Activated CD8-positive, alpha-beta memory T cell treated with anti-CD3 and anti-CD28 coated beads for 36 hours (primary cell): ENCODE results near the gene BCAR1. TPM values are rescaled to one million over a fixed set of nuclear protein-coding genes. Genes with fewer than 3 reads are reported as not detected.
"Not testable (repeated sequence)": the region's sequence is repeated elsewhere in the genome, so short reads cannot be mapped to it uniquely, and the experiment has no call there.

Experiments used
- CTCF ChIA-PET: fragments of 350-600 bp; sonication (Branson Sonifier 250); formaldehyde crosslinking; loops from one replicate; lab custom pipeline; 2021; ENCODE audit warnings: antibody characterized with exemption; lab: Charles Lee
- POLR2A ChIA-PET: fragments of 350-600 bp; sonication (Branson Sonifier 250); formaldehyde crosslinking; loops from one replicate; lab custom pipeline; 2021; ENCODE audit warnings: antibody characterized with exemption; lab: Charles Lee
- total RNA-seq, 2 experiments: library from RNA; stranded (reverse); gene quantifications; one replicate each; pipeline ENCODE4 v1.2.3, GENCODE V29; 2021

BCAR1 gene
- total RNA-seq, 2 experiments from 2014 or later, result 0.84 to 2.7 TPM

DNA sequence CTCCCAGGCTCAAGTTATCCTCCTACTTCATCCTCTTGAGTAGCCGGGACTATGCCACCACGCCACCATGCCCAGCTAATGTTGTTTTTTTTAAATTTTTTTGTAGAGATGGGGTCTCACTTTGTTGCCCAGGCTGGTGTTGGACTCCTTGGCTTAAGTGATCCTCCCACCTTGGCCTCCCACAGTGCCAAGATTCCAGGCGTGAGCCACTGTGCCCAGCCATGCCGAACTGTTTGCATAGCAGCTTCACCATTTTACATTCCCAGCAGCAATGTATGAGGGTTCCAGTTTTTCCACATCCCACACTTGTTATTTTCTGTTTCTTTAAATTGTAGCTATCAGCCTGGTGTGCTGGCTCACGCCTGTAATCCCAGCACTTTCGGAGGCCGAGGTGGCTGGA is 34.8 kb downstream of the BCAR1 start:
- ChIA-PET POLR2A (no interaction called here), CTCF (interaction anchor here (1.0 to 3.5 kb wide), 2 partner anchors 17 to 286 kb away, joined by 3 to 16 read pairs; no protein-coding TSS in a partner anchor)

DNA sequence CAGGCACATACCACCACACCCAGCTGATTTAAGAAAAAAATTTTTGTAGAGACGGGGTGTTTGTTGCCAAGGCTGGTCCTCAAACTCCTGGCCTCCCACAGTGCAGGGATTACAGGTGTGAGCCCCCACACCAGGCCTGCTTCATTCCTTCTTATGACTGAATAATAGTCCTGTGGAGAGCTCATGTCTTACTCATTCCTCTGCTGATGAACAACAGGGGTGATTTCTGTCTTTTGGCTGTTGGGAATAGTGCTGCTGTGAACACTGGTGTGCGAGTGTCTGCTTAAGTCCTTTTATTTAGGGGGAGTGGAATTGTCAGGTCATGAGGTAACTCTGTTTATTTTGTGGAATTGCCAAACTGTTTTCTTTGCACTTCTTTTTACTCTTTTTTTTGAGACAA is 35.3 kb downstream of the BCAR1 start:
- CTCF ChIA-PET, result interaction anchor here (1.0 to 3.5 kb wide), 2 partner anchors 18 to 286 kb away, joined by 3 to 16 read pairs; no protein-coding TSS in a partner anchor
- POLR2A ChIA-PET, result no interaction called here

DNA sequence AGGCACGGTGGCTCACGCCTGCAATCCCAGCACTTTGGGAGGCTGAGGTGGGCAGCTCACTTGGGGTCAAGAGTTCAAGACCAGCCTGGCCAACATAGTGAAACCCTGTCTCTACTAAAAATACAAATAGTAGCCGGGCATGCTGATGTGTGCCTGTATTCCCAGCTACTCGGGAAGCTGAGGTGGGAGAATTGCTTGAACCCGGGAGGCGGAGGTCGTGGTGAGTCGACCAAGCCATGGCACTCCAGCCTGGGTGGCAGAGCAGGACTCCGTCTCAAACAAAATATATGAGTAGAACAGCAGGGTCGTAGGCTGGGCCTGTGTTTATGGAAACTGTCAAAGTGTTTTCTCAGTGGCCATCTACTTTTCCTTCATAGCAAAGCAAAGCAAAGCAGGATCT is 40.1 kb downstream of the BCAR1 start:
- CTCF ChIA-PET, POLR2A ChIA-PET: not testable (repeated sequence)

DNA sequence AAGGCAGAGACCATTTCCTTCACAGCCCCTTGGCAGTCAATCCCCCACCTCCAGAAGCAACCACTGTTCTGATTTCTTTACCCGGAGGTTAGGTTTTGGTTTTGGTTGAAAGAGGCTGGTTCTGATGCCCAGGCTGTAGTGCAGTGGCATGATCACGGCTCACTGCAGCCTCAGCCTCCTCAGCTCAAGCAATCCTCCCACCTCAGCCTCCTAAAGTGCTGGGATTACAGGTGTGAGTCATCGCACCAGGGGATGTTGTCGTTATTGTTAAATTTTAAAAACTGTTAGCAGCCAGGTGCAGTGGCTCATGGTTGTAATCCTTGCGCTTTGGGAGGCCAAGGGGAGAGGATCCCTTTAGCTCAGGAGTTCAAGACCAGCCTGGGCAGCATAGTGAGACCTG is 41.5 kb downstream of the BCAR1 start:
- ChIA-PET POLR2A (no interaction called here), CTCF (no interaction called here)

DNA sequence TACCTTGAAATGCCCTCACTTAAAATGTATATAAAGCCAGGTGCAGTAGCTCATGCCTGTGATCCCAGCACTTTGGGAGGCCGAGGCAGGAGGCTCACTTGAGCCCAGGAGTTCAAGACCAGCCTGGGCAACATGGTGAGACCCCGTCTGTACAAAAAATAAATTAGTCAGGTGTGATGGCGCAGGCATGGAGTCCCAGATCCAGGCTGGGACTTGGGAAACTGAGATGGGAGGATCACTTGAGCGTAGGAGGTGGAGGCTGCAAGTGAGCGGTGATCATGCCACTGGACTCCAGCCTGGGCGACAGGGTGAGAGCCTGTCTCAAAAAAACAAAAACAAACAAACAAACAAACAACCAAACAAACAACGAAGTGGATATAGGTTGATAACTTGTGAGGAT is 41.9 kb downstream of the BCAR1 start:
- POLR2A ChIA-PET, CTCF ChIA-PET: not testable (repeated sequence)

DNA sequence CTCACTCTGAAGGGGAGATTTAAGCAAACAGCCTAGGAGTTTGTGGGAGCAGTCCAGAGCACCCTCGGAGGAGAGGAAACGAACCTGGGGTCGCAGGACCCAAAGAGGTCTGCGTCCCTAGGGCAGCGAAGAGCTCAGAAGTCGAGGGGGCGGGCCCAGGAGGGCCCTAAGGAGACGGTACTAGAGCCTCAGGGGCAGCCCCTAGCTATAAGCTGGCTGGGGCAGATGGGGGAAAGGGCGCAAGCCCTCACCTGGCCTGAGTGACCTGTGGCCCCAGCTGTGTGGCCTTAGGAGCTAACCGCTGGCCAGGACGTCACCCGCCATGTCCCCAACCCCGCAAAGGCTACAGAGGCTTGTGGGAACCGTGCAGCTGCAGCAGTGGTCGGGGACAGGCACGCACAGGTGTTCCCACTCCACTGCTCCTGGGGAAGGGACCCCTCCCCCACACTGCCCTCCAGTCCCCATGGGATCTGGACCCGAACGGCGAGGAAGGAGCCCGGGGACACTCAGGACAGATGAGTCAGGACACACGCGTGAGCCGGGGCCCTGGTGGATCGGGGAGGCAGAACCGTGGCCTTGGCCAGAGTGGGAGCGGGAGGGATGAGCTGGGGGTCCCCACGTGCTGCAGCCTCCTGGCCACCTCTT is 42.4 kb downstream of the BCAR1 start:
- CTCF ChIA-PET, result no interaction called here
- POLR2A ChIA-PET, result no interaction called here

DNA sequence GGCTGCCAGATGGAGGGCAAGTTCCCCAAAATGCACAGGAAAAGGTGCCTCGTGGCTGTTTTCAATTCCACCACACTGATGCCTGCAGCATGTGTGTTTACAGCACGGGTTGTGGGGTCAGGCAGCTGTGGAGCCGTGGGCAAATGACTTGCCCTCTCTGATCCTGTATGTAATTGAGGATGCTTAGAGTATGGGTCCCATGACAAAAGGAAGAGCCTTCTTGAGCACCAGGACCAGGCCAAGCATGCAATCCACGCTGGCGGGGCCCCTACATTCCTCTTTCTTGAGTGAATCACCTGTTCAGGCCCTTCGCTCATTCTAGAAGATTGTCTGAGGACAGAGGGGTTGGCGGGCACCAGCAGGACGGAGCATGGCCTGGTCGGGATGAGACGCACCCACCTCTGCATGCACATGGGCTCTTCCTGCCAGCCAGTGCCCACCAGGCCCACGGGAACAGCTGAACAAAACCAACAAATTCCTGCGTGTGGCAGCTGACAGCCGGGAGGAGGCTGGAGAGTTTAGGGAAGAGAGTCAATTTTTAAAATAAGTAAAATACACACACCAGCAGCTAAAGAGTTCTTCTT is 43.1 kb downstream of the BCAR1 start:
- ChIA-PET POLR2A (no interaction called here), CTCF (no interaction called here)

DNA sequence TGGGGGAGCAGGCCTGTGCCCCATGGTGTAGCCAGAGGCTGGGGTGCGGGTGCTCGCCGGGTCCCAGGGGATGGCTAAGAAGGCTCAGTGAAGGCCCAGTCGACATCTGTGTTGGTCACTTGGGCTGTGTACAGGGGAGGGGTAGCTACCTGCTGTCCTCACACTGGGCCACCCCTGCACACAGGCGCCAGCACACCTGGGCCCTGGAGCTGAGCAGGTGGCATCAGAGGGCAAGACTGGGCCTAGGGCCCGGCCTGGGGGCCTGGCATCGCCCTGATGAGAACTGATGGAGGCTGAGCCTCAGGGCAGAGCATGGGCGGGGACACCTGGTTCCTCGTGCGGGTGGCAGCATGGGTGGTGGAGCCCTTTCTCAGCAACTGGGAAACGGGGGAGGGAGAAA is 43.6 kb downstream of the BCAR1 start:
- POLR2A ChIA-PET, result no interaction called here
- CTCF ChIA-PET, result no interaction called here

DNA sequence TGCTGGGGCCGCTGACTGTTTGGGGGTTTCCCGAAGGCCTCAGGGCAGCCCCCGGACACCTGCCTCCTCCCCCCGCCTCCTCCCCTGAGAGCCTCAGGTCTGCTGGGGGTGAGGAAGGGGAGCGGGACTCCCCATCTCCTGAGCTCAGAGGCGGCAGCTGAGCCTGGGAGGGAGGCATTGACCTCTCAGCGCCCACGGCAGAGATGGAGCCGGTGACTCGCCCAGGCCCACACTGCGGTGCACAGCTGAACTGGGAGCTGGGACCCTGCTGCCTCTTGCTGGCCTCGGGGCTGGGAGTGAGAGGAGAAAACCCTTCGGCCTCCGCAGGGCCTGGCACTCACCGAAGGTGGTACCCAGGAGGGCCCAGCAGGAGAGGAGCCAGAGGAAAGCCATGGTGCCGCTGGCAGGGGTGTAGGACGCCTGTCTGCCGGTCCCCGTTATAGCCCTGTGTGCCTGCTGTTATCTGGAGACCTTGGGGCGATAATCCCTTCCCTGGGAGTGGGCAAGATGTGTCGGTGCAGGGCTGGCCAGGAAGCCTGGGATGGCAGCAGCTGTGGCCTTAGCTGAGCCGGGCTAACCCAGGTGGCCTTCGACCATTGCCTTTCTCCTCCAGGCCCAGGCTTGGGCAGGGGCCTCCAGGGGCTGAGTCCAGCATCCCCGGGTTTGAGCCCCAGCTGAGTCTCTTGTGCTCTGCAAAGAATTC is 44.5 kb downstream of the BCAR1 start, which contains the start of gene CTRB2:
CTRB2 (minus strand) TSS at position 413 of the 703 bp plus-strand sequence; CDS start at position 393, 20 bp downstream.
- POLR2A ChIA-PET, result no interaction called here
- CTCF ChIA-PET, result interaction anchor here (0.7 to 1.1 kb wide), 2 partner anchors 27 to 179 kb away, joined by 4 read pairs; no protein-coding TSS in a partner anchor

DNA sequence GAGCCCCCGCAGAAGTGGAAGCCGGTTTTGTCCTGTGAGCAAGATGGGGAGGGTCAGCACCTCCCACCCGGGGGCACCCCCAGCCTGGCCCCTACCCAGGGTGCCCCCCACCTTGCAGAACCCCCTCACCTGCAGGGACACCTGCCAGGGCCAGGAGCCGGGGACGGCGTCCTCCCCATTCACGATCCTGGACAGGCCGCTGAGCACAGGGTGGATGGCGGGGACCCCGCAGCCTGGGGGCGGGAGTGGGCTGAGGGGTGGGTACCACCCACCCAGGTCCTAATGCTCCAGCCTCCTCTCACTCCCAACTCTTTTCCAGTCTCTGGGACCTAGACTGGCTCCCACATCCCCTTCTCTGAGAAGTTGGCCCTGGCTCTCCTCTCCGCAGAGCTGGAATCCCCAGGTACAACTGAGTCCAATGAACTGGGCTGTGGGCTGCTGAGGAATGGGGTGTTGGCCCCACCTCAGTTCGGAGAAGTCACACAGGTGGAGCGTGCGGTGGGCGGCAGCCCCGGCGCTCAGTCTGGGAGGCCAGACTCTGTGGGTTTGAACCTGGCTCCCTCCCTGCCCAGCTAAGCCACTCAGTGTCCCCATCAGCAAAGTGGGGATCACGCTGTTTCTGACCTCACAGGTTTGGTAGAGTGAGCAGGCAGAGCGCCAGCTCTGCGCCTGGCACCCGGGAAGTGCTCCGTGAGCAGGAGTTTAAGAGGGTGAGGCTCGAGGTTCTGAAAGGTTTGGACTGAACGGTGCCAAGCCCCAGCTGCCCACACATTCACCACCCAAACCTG is 45.3 kb downstream of the BCAR1 start:
- POLR2A ChIA-PET, result not testable (repeated sequence)
- CTCF ChIA-PET, result interaction anchor here (0.7 to 1.1 kb wide), 2 partner anchors 28 to 180 kb away, joined by 4 read pairs; no protein-coding TSS in a partner anchor

DNA sequence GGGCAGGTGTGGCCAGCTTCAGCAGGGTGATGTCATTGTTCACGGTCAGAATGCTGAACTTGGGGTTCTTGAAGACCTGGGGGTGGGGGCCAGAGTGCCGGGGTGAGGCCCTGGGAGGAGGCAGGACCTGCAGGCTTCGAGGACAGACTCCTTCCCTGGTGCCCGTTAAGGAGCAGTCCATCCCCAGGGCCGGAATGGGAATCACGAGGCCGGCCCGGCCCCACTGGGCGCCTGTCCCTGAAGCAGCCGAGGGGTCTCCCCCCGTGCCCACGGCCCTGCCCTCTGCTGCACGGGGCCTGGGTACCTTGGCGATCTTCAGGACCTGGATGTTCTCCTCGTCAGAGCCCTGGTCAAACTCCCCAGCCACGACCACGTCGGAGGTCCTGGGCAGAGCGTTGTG is 46.0 kb downstream of the BCAR1 start:
- CTCF ChIA-PET, result not testable (repeated sequence)

DNA sequence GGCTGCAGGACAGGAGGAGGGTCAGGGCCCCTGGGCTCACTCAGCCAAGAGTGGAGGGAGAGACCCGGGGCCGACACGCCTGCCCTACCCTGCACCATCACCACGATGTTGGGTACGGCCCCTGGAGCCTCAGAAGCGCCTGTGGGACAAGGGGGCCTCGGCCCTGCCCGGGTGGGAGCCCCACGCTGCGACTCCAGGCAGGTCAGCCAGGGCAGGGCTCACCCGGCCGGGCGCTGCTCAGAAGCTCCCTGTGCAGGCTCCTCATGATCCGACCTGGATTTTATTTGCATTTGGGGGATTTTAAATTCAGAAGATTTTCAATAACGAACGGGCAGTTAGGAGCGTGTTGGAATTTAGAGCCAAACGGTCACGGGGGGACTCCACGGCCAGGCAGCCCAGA is 46.5 kb downstream of the BCAR1 start:
- POLR2A ChIA-PET, result not testable (repeated sequence)
- CTCF ChIA-PET, result interaction anchor here (0.9 kb wide), 1 partner anchor 181 kb away, joined by 3 read pairs; no protein-coding TSS in a partner anchor

More for the DNA sequence above, 46.0 kb downstream of the BCAR1 start:
- POLR2A ChIA-PET, result not testable (repeated sequence)

DNA sequence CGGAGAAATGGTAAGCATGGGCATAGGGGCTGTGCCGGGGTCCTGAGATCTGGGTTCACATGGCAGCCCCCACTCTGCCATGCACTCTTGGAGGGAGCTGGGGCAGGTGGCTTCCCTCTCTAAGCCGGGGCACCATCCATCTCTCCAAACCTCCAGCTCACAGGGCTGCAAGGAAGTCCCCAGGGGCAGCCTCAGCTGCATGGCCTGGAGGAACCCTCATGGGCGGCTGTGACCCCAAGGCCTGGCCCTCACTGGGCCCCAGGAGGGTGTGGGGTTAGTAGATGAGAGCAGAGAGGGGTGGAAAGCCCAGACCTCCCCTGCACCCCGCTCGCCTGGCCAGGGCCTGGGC is 47.0 kb downstream of the BCAR1 start:
- CTCF ChIA-PET, result interaction anchor here (0.9 kb wide), 1 partner anchor 181 kb away, joined by 3 read pairs; no protein-coding TSS in a partner anchor
- POLR2A ChIA-PET, result no interaction called here

DNA sequence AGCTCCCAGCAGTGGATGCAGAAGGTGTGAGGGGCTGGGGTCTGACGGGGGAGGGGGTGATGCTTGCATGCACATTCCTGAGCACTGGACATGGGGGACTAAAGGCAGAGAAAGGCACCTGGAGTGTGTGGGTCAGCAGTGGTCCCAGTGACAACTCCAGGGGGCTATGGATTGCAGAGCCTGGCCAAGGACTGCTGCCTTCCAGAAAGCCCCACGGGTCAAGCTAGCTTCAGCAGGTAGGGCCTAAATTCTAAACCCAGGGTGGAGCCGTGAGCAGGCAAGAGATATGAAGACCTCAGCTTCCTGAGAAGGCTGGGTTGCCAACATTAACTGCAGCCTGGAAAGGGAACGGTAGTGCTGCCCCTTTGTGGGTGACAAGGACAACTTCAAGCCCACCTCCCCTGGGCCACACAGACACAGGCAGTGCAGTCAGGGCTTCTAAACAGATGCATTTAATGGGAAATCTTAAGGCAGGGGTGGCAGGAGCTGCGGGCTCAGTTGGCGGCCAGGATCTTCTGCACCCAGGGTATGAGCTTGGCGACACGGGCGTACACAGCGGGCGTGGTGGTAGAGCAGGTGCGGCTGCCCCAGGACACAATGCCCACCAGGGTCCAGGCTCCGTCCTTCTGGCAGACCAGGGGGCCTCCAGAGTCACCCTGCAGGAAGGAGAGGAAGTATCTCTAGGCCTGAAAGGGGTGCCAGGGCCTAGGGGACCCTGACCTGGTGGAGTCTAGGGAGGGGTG is 47.6 kb downstream of the BCAR1 start:
- ChIA-PET POLR2A (interaction anchor here (0.5 kb wide), 1 partner anchor 159 kb away, joined by 3 read pairs; no protein-coding TSS in a partner anchor), CTCF (interaction anchor here (0.5 to 0.9 kb wide), 3 partner anchors 83 to 1972 kb away, joined by 3 to 5 read pairs (median 4); no protein-coding TSS in a partner anchor)

DNA sequence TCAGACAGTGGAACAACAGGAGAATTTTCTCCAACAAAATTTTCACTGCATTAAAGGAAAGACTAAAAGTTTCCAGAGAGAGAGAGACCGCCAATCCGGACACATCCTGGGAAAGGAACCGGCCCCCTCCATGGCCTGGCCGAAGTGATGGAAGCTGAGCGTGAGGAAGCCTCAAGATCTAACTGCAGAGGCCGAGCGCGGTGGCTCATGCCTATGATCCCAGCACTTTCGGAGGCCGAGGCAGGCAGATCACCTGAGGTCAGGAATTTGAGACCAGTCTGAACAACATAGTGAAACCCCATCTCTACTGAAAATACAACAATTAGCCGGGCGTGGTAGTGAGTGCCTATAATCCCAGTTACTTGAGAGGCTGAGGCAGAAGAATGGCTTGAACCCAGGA is 48.3 kb downstream of the BCAR1 start:
- CTCF ChIA-PET, result interaction anchor here (0.5 to 3.0 kb wide), 2 partner anchors 30 to 82 kb away, joined by 4 to 8 read pairs; no protein-coding TSS in a partner anchor
- POLR2A ChIA-PET, result interaction anchor here (0.5 kb wide), 1 partner anchor 160 kb away, joined by 3 read pairs; no protein-coding TSS in a partner anchor

DNA sequence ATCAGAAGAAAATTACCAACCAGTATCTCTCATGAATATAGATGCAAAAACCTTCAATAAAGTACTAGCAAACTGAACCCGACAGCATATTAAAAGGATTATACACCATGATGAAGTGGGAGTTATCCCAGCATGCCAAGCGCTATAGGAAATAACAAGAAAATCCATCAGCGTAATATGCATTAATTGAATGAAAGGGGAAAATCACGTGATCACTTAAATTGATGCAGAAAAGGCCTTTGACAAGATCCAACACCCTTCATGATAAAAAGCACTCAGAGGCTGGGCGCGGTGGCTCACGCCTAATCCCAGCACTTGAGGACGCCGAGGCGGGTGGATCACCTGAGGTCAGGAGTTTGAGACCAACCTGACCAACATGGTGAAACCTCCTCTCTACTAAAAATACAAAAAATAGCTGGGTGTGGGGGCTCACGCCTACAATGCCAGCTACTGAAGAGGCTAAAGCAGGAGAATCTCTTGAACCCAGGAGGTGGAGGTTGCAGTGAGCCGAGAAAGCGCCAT is 49.3 kb downstream of the BCAR1 start:
- CTCF ChIA-PET, result interaction anchor here (0.6 to 3.0 kb wide), 5 partner anchors 31 to 523 kb away, joined by 3 to 8 read pairs (median 3); no protein-coding TSS in a partner anchor
- POLR2A ChIA-PET, result no interaction called here

DNA sequence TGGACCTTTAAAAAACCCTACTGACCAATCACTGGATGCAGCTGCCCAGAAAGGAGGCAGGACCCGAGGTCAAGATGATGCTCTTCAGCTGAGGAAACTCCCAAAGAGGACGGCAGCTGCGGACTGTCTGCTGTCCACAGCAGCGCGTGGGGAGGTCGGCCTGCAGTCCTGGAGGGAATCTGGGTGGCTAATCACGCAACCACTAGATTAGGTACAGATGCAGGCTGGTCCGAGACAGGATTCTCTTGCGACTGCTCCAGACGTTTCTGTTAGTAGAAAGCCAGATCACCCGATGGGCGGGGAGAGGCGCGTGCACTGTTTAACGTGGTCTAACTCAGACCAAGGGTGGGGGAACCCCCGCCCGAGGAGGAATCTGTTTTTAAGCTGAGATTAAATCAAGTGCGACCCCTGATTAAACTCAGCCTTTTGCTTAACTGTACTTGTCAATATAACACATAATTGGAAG is 53.3 kb downstream of the BCAR1 start:
- ChIA-PET POLR2A (no interaction called here), CTCF (interaction anchor here (1.3 to 2.3 kb wide), 5 partner anchors 21 to 275 kb away, joined by 4 to 10 read pairs (median 5); no protein-coding TSS in a partner anchor)
